ENCODE data around the gene ZNF141.
"Not testable (repeated sequence)": the region's sequence is repeated elsewhere in the genome, so short reads cannot be mapped to it uniquely, and the experiment has no call there.

The ZNF141 gene

DNA sequence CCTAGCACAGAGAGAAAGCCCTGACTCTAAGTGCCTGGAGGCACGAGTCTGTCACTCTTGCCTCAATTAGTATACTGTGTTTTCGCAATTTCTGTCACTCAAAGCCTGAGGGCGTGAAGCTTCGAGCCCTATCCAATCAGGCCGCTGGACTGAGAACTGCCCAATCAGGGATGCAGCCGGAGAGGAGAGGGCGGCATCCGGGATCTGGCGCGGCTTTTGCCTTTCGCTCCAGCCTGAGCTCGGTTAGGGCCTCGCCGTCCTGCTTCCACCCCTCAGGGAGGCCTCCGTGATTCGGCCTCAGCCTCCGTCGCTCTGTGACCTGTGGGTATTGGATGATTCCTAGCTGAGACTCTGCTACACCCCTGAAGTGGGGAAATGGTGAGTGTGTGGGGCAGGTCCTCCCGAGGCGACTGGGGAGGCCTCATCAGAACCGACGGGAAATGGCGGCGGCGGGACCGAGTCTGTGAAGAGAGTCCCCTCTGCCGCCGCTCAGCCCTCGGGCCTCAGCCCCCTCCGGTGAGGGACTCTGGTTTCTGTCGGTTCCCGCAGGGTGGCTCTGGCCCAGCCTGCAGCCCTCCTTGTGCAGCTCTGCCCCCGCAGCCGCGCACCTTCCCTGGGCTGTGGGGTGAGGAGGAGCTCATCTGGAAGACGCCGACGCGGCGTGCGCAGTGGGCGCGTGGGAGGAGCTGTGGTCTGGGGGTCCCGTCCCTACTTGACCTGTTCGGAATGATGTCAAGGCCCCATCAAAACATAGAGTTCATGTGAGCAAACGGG, 48.5 kb downstream of the ZNF141 start:
- no peak for DNase-seq (ENCODE audit: low spot score)

DNA sequence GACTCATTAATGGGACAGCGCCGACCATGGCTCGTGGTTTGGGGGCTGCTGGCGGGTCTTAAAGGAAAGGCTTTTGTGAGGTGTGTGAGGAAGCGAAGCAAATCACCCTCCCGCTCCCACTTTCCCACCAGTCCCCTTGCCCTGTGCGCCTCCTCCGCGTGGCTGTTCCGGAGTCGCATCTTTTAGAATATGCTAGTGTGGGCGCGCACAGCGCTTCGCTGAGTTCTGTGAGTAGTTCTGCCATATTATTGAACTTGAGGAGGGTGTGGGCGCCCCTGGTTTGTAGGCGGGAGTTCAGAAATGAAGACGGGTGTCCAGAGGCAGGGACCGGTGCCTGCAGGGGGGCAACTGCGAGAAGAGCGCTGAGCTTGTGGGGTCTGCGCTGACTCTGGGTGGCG, 49.1 kb downstream of the ZNF141 start:
- DNase-seq (ENCODE audit: low spot score), result no peak

DNA sequence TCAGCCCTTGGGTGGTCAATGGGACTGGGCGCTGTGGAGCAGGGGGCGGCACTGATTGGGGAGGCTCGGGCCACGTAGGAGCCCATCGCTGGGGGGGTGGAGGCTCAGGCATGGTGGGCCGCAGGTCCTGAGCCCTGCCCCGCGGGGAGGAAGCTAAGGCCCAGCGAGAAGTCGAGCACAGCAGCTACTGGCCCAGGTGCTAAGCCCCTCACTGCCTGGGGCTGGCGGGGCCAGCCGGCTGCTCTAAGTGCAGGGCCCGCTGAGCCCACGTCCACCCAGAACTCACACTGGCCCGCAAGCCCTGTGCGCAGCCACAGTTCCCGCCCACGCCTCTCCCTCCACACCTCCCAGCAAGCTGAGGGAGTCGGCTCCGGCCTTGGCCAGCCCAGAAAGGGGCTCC, 66.4 kb downstream of the ZNF141 start:
- DNase-seq (ENCODE audit: low spot score), result no peak

DNA sequence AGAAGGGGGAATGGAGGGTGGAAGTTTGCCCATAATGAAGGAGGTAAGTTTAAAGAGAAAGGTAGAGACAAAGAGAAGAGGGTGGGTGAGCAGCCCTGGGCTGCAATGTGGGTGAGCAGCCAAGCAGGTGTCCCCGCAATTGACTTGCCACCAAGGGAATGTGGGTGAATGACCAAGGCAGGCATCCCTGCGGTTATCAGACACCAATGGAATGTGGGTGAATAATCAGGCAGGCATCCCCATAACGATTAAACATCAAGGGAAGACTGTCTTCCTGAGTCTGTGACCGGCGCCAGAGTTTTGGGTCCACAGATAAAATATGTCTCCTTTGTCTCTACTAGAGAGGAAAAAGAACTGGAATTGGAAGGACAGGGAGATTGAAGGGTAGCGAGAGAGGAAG, 70.7 kb downstream of the ZNF141 start:
- DNase-seq (ENCODE audit: low spot score), result not testable (repeated sequence)

DNA sequence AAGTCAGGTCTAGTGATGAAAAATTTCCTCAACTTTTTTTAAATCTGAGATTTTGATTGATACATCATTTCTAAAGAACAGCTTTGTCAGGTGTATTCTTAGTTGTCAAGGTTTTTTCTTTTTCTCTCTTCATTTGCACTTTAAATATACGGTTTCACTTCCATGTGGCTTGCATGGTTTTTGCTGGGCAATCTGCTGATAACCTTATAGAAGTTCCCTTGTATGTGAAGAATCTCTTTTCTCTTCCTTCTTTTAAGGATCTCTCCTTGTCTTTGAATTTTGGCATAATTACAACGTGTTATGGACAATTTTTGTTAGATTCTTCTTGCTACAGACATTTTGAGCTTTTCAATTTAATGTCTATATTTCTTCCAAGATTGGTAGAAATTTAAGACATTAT, 85.0 kb downstream of the ZNF141 start:
- no peak for DNase-seq (ENCODE audit: low spot score)
